ENCODE data around the gene TMEM150B. TPM values are rescaled to one million over a fixed set of nuclear protein-coding genes. Genes with fewer than 3 reads are reported as not detected.

Gene TMEM150B
- total and polyA plus RNA-seq, 9 of the 15 experiments (the other 6 are each of a cell fraction or from before 2014, with no cell fraction given) = 0.47 to 1.3 (median 0.74) TPM; not detected in 2

DNA sequence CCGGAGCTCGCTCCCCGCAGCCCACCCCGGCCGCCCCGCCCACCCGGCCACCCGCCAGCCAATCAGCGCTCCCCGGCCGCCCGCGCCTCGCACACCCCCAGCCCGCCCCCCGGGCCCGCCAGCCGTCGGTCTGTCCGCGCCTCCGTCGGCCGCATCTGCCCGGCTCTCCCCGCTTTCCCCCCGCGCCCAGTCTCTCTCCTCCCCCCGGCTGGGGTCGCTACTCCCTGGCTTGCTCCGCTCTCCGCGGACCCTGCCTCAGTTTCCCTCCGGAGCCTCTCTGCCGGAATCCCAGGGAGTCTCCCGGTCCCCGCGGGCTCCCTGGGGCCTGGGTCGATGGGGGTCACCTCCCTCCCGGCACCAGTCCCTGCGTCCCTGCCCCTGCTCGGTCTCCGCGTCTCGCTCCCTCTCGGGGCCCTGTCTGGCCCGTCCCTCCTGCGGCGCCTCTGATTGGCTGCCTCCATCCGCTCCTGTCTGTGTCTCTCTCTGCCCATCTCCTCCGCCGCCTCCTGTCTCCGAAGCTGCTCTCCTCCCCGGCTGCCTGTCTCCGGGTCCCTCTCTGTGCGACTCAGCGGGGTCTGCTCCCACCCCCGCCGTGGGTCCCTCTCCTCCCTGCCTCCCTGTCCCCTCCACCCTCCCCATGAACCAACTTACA is 44.6 kb upstream of the TMEM150B start:
- 2% methylated on average over 28 of the region's 59 CpGs for WGBS (ENCODE audit: insufficient coverage, low coverage, missing lambda C conversion rate)
- FAIRE-seq (no peak), ATAC-seq (peak; percentile 64), DNase-seq (ENCODE audit: extremely low read depth in 1 of 4, low spot score in 3 of 4) (peak; percentile 52 to 93 (median 86))
- ChIA-PET POLR2A (interaction anchor here (1.2 kb wide), 1 partner anchor 9 kb away, joined by 3 read pairs; no protein-coding TSS in a partner anchor), CTCF (ENCODE audit: low intra/inter-chr PET ratio) (no interaction called here)
- H3K9ac ChIP-seq (ENCODE audit: insufficient read depth in 1 of 2, low read depth in 2 of 2, low read length in 2 of 2) = peak overlapping the region in 1 of 2 experiments; percentile 81; a peak in 2 of 4 replicates
- TF ChIP-seq, protein P1, sequence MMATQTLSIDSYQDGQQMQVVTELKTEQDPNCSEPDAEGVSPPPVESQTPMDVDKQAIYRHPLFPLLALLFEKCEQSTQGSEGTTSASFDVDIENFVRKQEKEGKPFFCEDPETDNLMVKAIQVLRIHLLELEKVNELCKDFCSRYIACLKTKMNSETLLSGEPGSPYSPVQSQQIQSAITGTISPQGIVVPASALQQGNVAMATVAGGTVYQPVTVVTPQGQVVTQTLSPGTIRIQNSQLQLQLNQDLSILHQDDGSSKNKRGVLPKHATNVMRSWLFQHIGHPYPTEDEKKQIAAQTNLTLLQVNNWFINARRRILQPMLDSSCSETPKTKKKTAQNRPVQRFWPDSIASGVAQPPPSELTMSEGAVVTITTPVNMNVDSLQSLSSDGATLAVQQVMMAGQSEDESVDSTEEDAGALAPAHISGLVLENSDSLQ (IDR thresholded peaks at IDR 0.05) = peak; percentile 32; the same call in 1 of the 2 replicates
- 0 out of 2 replicates have a peak, but pooled peaks have one; percentile 14 for TF ChIP-seq EGR1 (conservative IDR thresholded peaks at IDR 0.05)
- 0 out of 2 replicates have a peak, but pooled peaks have one; percentile 12 for TF ChIP-seq RBM14 (IDR thresholded peaks at IDR 0.05; ENCODE audit: borderline replicate concordance, insufficient read depth, low read depth, low read length)
- TF ChIP-seq, protein P2, sequence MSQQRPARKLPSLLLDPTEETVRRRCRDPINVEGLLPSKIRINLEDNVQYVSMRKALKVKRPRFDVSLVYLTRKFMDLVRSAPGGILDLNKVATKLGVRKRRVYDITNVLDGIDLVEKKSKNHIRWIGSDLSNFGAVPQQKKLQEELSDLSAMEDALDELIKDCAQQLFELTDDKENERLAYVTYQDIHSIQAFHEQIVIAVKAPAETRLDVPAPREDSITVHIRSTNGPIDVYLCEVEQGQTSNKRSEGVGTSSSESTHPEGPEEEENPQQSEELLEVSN (IDR thresholded peaks at IDR 0.05; ENCODE audit: borderline replicate concordance in 1 of 2, extremely low read depth in 1 of 2, insufficient read depth in 1 of 2, insufficient read length in 1 of 2, low read depth in 1 of 2, low read length in 1 of 2, poor library complexity in 1 of 2, severe bottlenecking in 1 of 2) = peak in 1 of 2 experiments; percentile 22
- TF ChIP-seq EZH2 (IDR thresholded peaks at IDR 0.05; ENCODE audit: borderline replicate concordance, low read depth, low read length) = 0 out of 2 replicates have a peak, but pooled peaks have one; percentile 81
- TF ChIP-seq, protein P3, sequence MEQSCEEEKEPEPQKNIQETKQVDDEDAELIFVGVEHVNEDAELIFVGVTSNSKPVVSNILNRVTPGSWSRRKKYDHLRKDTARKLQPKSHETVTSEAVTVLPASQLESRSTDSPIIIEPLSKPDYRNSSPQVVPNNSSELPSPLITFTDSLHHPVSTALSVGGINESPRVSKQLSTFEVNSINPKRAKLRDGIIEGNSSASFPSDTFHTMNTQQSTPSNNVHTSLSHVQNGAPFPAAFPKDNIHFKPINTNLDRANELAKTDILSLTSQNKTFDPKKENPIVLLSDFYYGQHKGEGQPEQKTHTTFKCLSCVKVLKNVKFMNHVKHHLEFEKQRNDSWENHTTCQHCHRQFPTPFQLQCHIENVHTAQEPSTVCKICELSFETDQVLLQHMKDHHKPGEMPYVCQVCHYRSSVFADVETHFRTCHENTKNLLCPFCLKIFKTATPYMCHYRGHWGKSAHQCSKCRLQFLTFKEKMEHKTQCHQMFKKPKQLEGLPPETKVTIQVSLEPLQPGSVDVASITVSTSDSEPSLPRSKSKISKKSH (CRISPR knock-in tag; IDR thresholded peaks at IDR 0.05) = no peak
- TF ChIP-seq POLR2B (IDR thresholded peaks at IDR 0.05; ENCODE audit: low read depth, partially characterized antibody) = no peak
- peak; percentile 38 for TF ChIP-seq PCBP1 (IDR thresholded peaks at IDR 0.05; ENCODE audit: low read depth, low read length, poor library complexity, severe bottlenecking)
- TF ChIP-seq CTBP1 (IDR thresholded peaks at IDR 0.05; ENCODE audit: borderline replicate concordance) = 0 out of 2 replicates have a peak, but pooled peaks have one; percentile 12
- TF ChIP-seq ZBTB7A (IDR thresholded peaks at IDR 0.05; ENCODE audit: borderline replicate concordance, control insufficient read depth, low read depth, low read length) = peak; percentile 44; the same call in 1 of the 2 replicates
- no peak for TF ChIP-seq POLR2A (conservative IDR thresholded peaks at IDR 0.05)
- H3K4me3 ChIP-seq = no peak overlapping the region; the same call in 1 of the 2 replicates
- no peaks in the 10 kb centered on the region for H3K36me3 ChIP-seq (ENCODE audit: control insufficient read depth, insufficient read depth, low read length)
- H2AFZ ChIP-seq (ENCODE audit: low read depth, low read length) = peak overlapping the region; percentile 58; the same call in 1 of the 2 replicates
- no peak overlapping the region for H3K27ac ChIP-seq (ENCODE audit: extremely low read depth, low read depth, low read length)
- peaks cover 11% of the 10 kb centered on the region in 2 experiments; a peak in 4 of 5 replicates for H3K27me3 ChIP-seq (ENCODE audit: control insufficient read depth in 2 of 2, insufficient read depth in 2 of 2, low read length in 2 of 2)
- H3K79me2 ChIP-seq (ENCODE audit: control insufficient read depth, insufficient read depth, low read length) = no peaks in the 10 kb centered on the region
- BruUV-seq (replicated peaks) = no TSS peak
- H3K4me2 ChIP-seq (ENCODE audit: insufficient read depth, low read length) = peak overlapping the region; percentile 39; the same call in 1 of the 2 replicates
- H3K9me1 ChIP-seq (ENCODE audit: control insufficient read depth, insufficient read depth, low read length) = no peaks in the 10 kb centered on the region
- in situ Hi-C loops (cut with MboI) = no loop called here
- peaks cover 2 to 56% of the 10 kb centered on the region in 2 experiments; a peak in 3 of 5 replicates for H3K4me1 ChIP-seq (replicated peaks in 1 of 2; ENCODE audit: control insufficient read depth in 2 of 2, insufficient read depth in 2 of 2, low read length in 2 of 2)
- H4K20me1 ChIP-seq (replicated peaks; ENCODE audit: control insufficient read depth, insufficient read depth, low read length) = 0 out of 2 replicates have a peak, but pooled peaks cover 3% of the 10 kb centered on the region
- no peaks in the 10 kb centered on the region for H3K9me3 ChIP-seq (replicated peaks; ENCODE audit: control insufficient read depth, insufficient read depth, low read depth, low read length)
- intact Hi-C loops (cut with micrococcal nuclease) = no loop called here

Data from K562 (cell line).